ENCODE measurements around the gene ADARB2.

GRCh38 chr10:1661859-1662437, 75.4 kb downstream of the ADARB2 start:
- TF ChIP-seq CTCF (IDR thresholded peaks at IDR 0.05; ENCODE audit: low read depth, low read length, poor library complexity, severe bottlenecking) (no peak), EZH2phosphoT487 (IDR thresholded peaks at IDR 0.05; ENCODE audit: borderline replicate concordance, low read length) (no peak)

All from DOHH2 (cell line).